AG09309 (cell line): ENCODE data around the gene POU2F2.

Source experiments
- DNase-seq: peaks from one replicate; pipeline ENCODE4 v3.0.0-alpha.2; 2010; ENCODE audit warnings: low read depth
- H3K4me3 ChIP-seq: 2 replicates; pipeline ENCODE4 v1.5.1; 2011; ENCODE audit warnings: mild to moderate bottlenecking, low read depth, low read length, moderate library complexity; ENCODE audit not compliant: control insufficient read depth
- TF ChIP-seq, protein P1 (sequence below): IDR thresholded peaks from 2 replicates; pipeline ENCODE4 v1.5.1; 2011; ENCODE audit warnings: mild to moderate bottlenecking, low read depth, low read length, inconsistent platforms; ENCODE audit not compliant: insufficient read depth, control insufficient read depth; ENCODE audit errors: missing control alignments

Gene POU2F2

DNA sequence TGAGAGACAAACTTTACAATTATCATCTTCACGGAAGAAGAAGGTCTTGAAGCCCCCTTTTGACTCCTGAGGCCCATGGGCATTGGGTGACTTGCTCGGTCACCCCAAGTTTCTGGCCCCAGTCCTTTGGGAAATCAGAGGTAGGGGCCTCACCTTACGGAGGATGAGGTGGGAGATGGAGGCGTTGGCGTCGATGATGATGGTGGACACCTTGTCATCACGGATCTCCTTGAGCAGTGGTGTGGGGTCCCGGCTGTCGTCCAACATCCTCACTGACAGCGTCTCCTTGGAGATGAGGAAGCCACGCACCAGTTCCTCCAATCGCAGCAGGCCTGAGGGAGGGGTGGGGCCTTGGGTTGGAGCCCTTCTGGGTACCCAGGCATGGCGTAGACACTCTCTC is 73.0 kb downstream of the POU2F2 start:
- no peak overlapping the region for H3K4me3 ChIP-seq
- DNase-seq: no peak
- TF ChIP-seq, protein P1, sequence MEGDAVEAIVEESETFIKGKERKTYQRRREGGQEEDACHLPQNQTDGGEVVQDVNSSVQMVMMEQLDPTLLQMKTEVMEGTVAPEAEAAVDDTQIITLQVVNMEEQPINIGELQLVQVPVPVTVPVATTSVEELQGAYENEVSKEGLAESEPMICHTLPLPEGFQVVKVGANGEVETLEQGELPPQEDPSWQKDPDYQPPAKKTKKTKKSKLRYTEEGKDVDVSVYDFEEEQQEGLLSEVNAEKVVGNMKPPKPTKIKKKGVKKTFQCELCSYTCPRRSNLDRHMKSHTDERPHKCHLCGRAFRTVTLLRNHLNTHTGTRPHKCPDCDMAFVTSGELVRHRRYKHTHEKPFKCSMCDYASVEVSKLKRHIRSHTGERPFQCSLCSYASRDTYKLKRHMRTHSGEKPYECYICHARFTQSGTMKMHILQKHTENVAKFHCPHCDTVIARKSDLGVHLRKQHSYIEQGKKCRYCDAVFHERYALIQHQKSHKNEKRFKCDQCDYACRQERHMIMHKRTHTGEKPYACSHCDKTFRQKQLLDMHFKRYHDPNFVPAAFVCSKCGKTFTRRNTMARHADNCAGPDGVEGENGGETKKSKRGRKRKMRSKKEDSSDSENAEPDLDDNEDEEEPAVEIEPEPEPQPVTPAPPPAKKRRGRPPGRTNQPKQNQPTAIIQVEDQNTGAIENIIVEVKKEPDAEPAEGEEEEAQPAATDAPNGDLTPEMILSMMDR: no peak

DNA sequence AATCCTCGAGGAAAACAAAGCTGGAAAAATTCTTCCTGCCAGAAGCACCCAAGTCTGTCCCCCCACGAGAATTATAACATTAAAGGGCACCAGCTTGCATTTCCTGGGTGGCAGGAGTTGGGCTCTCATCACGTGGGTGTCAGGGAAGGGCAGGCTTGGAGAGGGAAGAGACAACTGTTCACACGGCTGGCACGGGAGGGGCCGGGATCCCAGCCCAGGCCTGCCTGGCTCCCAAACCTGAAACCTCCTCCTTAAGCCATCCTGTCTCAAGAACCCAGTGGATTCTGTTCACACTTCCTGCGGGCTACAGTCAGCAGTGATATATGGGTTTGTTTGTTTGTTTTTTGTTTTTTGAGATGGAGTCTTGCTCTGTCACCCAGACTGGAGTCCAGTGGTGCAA is 74.4 kb downstream of the POU2F2 start:
- no peak for DNase-seq
- no peak overlapping the region for H3K4me3 ChIP-seq
- TF ChIP-seq, protein P1: no peak

DNA sequence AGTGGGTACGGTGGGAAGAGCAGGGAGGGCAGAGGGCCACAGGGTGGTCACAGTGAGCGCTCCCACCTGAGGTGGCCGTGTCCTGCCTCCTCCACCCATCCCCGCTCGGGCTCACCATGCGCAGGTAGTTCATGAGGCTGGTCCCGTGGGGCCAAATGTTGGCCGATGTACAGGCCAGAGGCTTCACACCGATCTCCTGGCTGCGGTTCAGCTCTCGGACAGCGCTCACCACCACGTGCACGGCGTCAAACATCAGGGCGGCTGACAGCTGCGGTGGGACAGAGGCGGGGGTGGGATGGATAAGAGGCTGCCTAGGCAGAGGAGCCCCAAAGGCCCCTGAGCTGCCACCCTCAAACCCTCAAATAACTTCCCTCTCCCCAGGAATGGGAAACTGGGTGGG is 78.0 kb downstream of the POU2F2 start:
- no peak for DNase-seq

DNA sequence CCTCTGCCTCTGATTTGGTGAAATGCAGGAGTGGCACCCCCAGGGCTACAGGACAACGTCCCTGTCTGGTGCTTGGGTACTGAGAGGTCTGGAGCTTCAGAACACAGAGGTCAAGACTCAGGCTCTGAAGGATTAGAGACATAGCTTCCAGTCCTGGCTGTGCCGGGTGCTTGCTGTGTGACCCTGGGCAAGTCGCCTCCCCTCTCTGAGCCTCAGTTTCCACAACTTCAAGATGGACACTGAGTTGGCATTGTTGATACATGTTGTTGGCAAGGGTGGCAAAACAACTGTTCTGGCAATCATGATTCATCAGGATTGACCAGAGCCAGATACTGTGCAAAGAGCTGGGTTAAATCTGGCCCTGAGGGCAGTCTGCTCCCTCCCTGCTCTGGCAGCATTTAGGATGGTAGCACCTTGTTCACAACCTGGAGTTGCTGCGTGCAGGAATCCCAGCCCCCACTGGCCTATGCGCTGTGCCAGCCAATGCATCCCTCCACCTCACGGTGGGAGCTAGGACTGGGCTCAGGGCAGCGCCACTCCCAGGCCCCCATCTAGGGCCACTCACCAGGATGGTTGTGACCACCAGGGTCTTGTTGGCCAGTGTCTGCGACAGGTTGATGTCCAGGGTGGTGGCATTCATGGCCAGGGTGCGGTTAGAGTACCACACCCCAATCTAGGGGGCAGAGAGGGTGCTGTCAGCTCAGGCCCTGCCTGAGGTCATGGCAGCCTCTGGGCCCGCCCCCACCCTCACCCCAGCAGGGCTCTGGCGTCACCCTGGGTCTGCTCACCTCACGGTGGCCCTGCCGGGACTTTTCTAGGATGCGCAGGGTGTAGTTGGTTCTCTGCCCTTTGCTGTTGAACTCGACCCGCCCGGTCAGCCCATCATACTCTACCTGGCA is 79.0 kb downstream of the POU2F2 start:
- H3K4me3 ChIP-seq: no peak overlapping the region
- no peak for DNase-seq
- TF ChIP-seq, protein P1: no peak

More for the DNA sequence above, 78.0 kb downstream of the POU2F2 start:
- TF ChIP-seq, protein P1: no peak
- H3K4me3 ChIP-seq: no peak overlapping the region

DNA sequence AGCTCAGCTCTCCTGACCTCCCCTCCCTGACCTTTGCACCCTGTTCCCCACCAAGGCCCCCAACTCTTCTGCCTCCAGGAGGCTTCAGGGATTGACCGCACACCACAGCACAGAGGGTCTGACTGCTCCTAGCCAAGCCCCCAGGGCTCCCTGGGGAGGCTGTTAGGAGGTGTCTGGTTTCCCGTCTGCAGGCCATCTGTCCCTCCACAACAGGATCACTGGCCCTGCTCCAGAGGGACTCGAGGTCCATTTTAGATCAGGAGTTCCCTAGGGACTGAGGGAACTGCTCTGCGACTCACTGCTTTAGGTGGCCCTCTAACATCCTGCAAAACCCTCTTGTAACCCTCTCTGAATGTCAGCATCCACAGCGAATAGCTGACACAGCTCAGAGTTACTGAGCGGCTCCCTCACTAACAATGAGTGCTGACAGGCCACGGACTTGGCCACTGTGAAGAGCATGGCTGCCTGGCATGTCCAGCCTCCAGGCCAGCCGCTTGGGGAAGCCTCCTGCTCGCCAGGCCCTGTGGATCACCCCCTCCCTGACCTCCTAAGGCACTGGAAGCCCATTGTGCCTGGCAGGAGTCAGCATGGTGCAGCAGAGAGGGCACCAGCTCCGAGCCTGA is 79.9 kb downstream of the POU2F2 start:
- no peak overlapping the region for H3K4me3 ChIP-seq
- TF ChIP-seq, protein P1: no peak
- DNase-seq: no peak

DNA sequence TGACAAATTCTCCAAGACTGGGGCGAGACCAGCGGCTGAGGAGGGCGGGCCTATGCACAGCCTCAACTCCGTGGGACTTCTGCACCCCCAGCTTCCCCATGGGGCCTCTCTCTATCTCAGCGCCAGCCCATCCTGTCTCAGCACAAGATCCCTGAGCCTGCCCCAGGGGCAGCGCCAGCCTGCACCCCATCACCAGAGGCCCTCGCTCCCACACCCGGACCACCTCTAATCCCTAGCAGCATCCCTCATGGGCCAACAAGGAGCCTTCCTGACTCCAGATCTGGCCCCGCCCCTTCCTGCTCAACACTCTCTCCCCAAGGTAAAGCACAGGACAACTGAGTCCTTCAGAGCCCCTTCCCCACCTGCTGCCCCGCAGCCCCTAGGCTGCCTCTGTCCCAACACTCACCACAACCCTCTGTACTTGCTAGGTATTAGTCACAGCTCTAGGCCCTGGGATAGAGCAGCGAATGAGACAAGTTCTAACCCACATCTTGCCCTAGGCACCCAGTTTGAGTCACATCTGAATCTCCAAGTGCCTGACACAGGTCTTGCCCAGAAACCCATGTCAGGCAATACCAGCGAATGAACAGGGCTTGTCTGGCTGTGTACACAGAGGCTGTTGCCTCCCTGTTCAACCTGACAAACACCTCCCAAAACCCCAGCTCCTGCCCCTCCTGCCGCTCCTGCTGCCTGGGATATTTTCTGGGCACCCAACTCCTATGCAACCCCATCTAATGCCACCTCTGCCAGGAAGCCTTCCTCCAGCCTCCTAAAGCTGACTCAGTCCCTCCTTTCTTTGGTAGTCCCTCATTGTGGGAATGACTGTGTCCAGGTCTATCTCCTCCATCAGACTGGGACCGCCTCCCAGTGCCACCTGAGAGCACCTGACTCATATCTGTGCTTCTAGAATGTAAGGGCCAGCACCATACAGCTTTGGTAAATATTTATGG is 80.8 kb downstream of the POU2F2 start:
- no peak overlapping the region for H3K4me3 ChIP-seq
- no peak for DNase-seq
- TF ChIP-seq, protein P1: no peak
